ENCODE measurements around the gene SAMD4A. TPM values are rescaled to one million over a fixed set of nuclear protein-coding genes. Genes with fewer than 3 reads are reported as not detected.

Gene SAMD4A
- total and polyA plus RNA-seq, 2 of the 4 experiments (the other 2 are of a cell fraction), result 22.9 to 38.2 TPM

DNA sequence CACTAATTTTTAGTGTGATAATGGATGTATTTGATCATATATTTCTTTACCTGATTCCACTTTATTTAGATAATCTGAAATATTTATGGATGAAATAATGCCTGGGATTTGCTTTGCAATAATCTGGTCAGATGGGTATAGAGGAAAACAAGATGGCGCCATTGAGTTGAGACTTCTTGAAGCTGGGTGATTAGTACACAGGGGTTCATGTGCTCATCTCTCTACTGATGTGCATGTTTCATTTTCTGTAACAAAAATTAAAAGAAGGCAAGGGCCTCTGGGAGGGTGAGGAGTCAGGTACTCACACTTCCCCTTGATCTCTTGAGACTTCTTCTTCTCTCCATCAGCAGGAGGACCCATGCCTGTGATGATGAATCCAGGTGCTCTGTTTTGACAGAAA is 273.9 kb downstream of the SAMD4A start:
- in situ Hi-C loops (cut with MboI; ENCODE audit: low sequenced_read_pairs) (no loop called here), dilution Hi-C loops (cut with HindIII; ENCODE audit: low sequenced_read_pairs, unreplicated experiment) (no loop called here), intact Hi-C loops (cut with micrococcal nuclease) (no loop called here)
- no peak overlapping the region for H2AK9ac ChIP-seq (replicated peaks; ENCODE audit: low read depth, low read length, poor library complexity)
- peaks cover 2% of the 10 kb centered on the region; the same call in 1 of the 2 replicates for H3K4me1 ChIP-seq (ENCODE audit: control insufficient read depth, insufficient read depth, low read length)
- H4K91ac ChIP-seq (ENCODE audit: insufficient read depth, low read depth, low read length), result no peak overlapping the region
- no peaks in the 10 kb centered on the region for H3K36me3 ChIP-seq (ENCODE audit: control insufficient read depth, insufficient read depth, low read length)
- H3K23ac ChIP-seq (ENCODE audit: low read depth, low read length), result no peak overlapping the region
- H3K27me3 ChIP-seq (ENCODE audit: control insufficient read depth, insufficient read depth, low read length), result peaks cover 7% of the 10 kb centered on the region
- ChIA-PET POLR2A (ENCODE audit: unreplicated experiment) (no interaction called here), CTCF (interaction anchor here (0.5 kb wide), 1 partner anchor 796 kb away, joined by 3 read pairs; no protein-coding TSS in a partner anchor)
- no peak overlapping the region for H4K8ac ChIP-seq (ENCODE audit: low read depth in 2 of 2, low read length in 2 of 2)
- no peak overlapping the region for H3K56ac ChIP-seq (ENCODE audit: extremely low read depth, insufficient read depth, low read length)
- no peaks in the 10 kb centered on the region for H4K20me1 ChIP-seq (ENCODE audit: insufficient read depth, low read length)
- no peak overlapping the region for H3K18ac ChIP-seq (ENCODE audit: low read depth, low read length)
- ATAC-seq (ENCODE audit: low read depth) (no peak), DNase-seq (no peak)
- H3K27ac ChIP-seq (ENCODE audit: insufficient read depth, low read length), result no peak overlapping the region
- H3K4ac ChIP-seq (ENCODE audit: low read depth, low read length), result no peak overlapping the region
- no peak overlapping the region for H2BK120ac ChIP-seq (ENCODE audit: low read depth, low read length)
- no peaks in the 10 kb centered on the region for H3K9me1 ChIP-seq (ENCODE audit: insufficient read depth, low read length)
- TF ChIP-seq POLR2A (IDR thresholded peaks at IDR 0.05; ENCODE audit: low read depth, low read length) (no peak), MAFK (IDR thresholded peaks at IDR 0.05; ENCODE audit: low read depth, low read length) (no peak), BHLHE40 (IDR thresholded peaks at IDR 0.05; ENCODE audit: low read depth, low read length) (no peak), RFX5 (IDR thresholded peaks at IDR 0.05; ENCODE audit: low read depth, low read length) (no peak), SMC3 (IDR thresholded peaks at IDR 0.05; ENCODE audit: low read depth, low read length) (no peak), NFE2L2 (IDR thresholded peaks at IDR 0.05; ENCODE audit: low read depth, low read length) (no peak), CHD1 (IDR thresholded peaks at IDR 0.05; ENCODE audit: low read depth, low read length) (no peak), RAD21 (IDR thresholded peaks at IDR 0.05; ENCODE audit: low read length) (no peak), MXI1 (IDR thresholded peaks at IDR 0.05; ENCODE audit: borderline replicate concordance, low read depth, low read length) (no peak), MAZ (IDR thresholded peaks at IDR 0.05; ENCODE audit: borderline replicate concordance, low read depth, low read length) (no peak)
- TF ChIP-seq, protein P1, sequence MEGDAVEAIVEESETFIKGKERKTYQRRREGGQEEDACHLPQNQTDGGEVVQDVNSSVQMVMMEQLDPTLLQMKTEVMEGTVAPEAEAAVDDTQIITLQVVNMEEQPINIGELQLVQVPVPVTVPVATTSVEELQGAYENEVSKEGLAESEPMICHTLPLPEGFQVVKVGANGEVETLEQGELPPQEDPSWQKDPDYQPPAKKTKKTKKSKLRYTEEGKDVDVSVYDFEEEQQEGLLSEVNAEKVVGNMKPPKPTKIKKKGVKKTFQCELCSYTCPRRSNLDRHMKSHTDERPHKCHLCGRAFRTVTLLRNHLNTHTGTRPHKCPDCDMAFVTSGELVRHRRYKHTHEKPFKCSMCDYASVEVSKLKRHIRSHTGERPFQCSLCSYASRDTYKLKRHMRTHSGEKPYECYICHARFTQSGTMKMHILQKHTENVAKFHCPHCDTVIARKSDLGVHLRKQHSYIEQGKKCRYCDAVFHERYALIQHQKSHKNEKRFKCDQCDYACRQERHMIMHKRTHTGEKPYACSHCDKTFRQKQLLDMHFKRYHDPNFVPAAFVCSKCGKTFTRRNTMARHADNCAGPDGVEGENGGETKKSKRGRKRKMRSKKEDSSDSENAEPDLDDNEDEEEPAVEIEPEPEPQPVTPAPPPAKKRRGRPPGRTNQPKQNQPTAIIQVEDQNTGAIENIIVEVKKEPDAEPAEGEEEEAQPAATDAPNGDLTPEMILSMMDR (conservative IDR thresholded peaks at IDR 0.05; ENCODE audit: low read depth, low read length), result no peak
- TF ChIP-seq, protein P2, sequence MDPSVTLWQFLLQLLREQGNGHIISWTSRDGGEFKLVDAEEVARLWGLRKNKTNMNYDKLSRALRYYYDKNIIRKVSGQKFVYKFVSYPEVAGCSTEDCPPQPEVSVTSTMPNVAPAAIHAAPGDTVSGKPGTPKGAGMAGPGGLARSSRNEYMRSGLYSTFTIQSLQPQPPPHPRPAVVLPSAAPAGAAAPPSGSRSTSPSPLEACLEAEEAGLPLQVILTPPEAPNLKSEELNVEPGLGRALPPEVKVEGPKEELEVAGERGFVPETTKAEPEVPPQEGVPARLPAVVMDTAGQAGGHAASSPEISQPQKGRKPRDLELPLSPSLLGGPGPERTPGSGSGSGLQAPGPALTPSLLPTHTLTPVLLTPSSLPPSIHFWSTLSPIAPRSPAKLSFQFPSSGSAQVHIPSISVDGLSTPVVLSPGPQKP (IDR thresholded peaks at IDR 0.05; ENCODE audit: borderline replicate concordance, low read depth, low read length), result no peak
- WGBS, 2 experiments (ENCODE audit: extremely low coverage in 2 of 2, insufficient read length in 1 of 2), result no CpG with 5 or more reads among the region's 1 CpG
- H3K4me3 ChIP-seq (ENCODE audit: insufficient read depth, low read depth, low read length), result no peak overlapping the region
- BruUV-seq (replicated peaks), result no TSS peak
- no peak overlapping the region for H2AFZ ChIP-seq (replicated peaks; ENCODE audit: low read length, poor library complexity)
- H3K14ac ChIP-seq (replicated peaks; ENCODE audit: low read depth, low read length), result no peak overlapping the region
- H3K9me3 ChIP-seq (ENCODE audit: control insufficient read depth, insufficient read depth, low read length), result no peaks in the 10 kb centered on the region
- H3K4me2 ChIP-seq (ENCODE audit: low read depth, low read length), result no peak overlapping the region
- H2BK15ac ChIP-seq (ENCODE audit: low read depth, low read length), result no peak overlapping the region
- no peak overlapping the region for H2BK20ac ChIP-seq (ENCODE audit: low read depth, low read length)
- H2BK5ac ChIP-seq (ENCODE audit: low read depth, low read length, poor library complexity, severe bottlenecking), result no peak overlapping the region
- no peak overlapping the region for H4K5ac ChIP-seq (ENCODE audit: low read depth, low read length)
- no peak overlapping the region for H3K9ac ChIP-seq (ENCODE audit: low read depth, low read length)
- H3K79me1 ChIP-seq (ENCODE audit: low read depth in 1 of 2, low read length in 2 of 2), result no peaks in the 10 kb centered on the region
- H2AK5ac ChIP-seq (ENCODE audit: low read depth, low read length), result no peak overlapping the region
